T-helper 1 cell (primary cell): ENCODE results near the gene AVP.
A peak's percentile ranks its signal among the peaks of the same experiment; 100 is the strongest.
"Not testable (repeated sequence)": the region's sequence is repeated elsewhere in the genome, so short reads cannot be mapped to it uniquely, and the experiment has no call there.

Experiments used
- DNase-seq, 5 donors: peaks; one replicate each; pipeline ENCODE4 v3.0.0-alpha.2; 2012 to 2020
- total RNA-seq, 4 donors: gene quantifications; one replicate each; lab custom pipeline; 2026; lab: John Stamatoyannopoulos, UW

Gene AVP
- total RNA-seq: 0 reads per million in 4 donors

- DNase-seq: no peak
These were observed at the start of gene AVP for GRCh38 chr20:3084283-3084985. AVP (minus strand) TSS chr20:3084724; CDS start chr20:3084674, 50 bp downstream.

GRCh38 chr20:3134151-3134550 lies 49.6 kb upstream of the AVP start:
- no peak for DNase-seq

GRCh38 chr20:3133155-3133554 lies 48.6 kb upstream of the AVP start:
- no peak for DNase-seq

- DNase-seq: no peak
These were observed 45.6 kb upstream of the AVP start for GRCh38 chr20:3130051-3130600.

- no peak for DNase-seq
These were observed 44.6 kb upstream of the AVP start for GRCh38 chr20:3129094-3129493.

- no peak for DNase-seq
These were observed 43.9 kb upstream of the AVP start for GRCh38 chr20:3128275-3128984.

GRCh38 chr20:3126527-3126859 lies 42.0 kb upstream of the AVP start:
- DNase-seq: no peak

GRCh38 chr20:3125776-3126526 lies 41.4 kb upstream of the AVP start:
- not testable (repeated sequence) for DNase-seq

GRCh38 chr20:3124773-3125560 lies 40.4 kb upstream of the AVP start:
- DNase-seq: not testable (repeated sequence)

GRCh38 chr20:3124163-3124562 lies 39.6 kb upstream of the AVP start:
- DNase-seq: not testable (repeated sequence)

- DNase-seq: peak in 1 of 5 donors; percentile 12
These were observed 39.0 kb upstream of the AVP start for GRCh38 chr20:3123542-3123941.

GRCh38 chr20:3121955-3122610 lies 37.6 kb upstream of the AVP start:
- DNase-seq: no peak

- DNase-seq: peak in 2 of 5 donors; percentile 13 to 35
These were observed 36.9 kb upstream of the AVP start for GRCh38 chr20:3121271-3121911.

- DNase-seq: no peak
These were observed 34.5 kb upstream of the AVP start for GRCh38 chr20:3119044-3119443.

GRCh38 chr20:3117839-3118379 lies 33.4 kb upstream of the AVP start:
- peak in 3 of 5 donors; percentile 44 to 49 (median 47) for DNase-seq

- no peak for DNase-seq
These were observed 31.8 kb upstream of the AVP start for GRCh38 chr20:3116341-3116740.

- peak in 1 of 5 donors; percentile 48 for DNase-seq
These were observed 30.9 kb upstream of the AVP start for GRCh38 chr20:3115190-3116107.

- no peak for DNase-seq
These were observed 27.5 kb upstream of the AVP start for GRCh38 chr20:3111995-3112394.

GRCh38 chr20:3111507-3111906 lies 27.0 kb upstream of the AVP start:
- no peak for DNase-seq
